ENCODE measurements around the gene KCNJ6. TPM values are rescaled to one million over a fixed set of nuclear protein-coding genes. Genes with fewer than 3 reads are reported as not detected.

Gene KCNJ6
- total RNA-seq, 4 donors from 2014 or later = 0.62 TPM; not detected in 3

DNA sequence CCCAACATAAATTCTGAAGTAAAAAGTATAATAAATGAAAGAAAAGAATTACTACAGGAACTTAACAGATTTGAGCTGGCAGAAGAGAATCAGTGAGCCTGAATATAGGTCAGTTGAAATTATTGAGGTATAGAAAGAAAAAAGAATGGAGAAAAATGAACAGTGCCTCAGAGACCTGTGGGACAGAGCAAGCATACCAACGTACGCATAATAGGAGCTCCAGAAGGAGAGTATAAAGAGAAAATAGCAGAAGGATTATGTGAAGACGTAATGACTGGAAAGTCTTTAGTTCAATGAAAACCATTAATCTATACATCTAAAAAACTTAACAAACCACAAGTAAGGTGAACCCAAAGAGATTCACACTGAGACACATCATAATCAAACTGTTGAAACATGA is 287.9 kb downstream of the KCNJ6 start:
- H3K27me3 ChIP-seq = no peaks in the 10 kb centered on the region
- no peaks in the 10 kb centered on the region for H3K4me1 ChIP-seq
- H3K27ac ChIP-seq = no peak overlapping the region
- H3K36me3 ChIP-seq = no peaks in the 10 kb centered on the region
- H3K9me3 ChIP-seq = no peaks in the 10 kb centered on the region
- H3K4me3 ChIP-seq = no peak overlapping the region
- TF ChIP-seq POLR2A (IDR thresholded peaks at IDR 0.05) = no peak
- intact Hi-C loops (cut with DNase I; ENCODE audit: low total_unique reads) = no loop called here
- DNase-seq = no peak

DNA sequence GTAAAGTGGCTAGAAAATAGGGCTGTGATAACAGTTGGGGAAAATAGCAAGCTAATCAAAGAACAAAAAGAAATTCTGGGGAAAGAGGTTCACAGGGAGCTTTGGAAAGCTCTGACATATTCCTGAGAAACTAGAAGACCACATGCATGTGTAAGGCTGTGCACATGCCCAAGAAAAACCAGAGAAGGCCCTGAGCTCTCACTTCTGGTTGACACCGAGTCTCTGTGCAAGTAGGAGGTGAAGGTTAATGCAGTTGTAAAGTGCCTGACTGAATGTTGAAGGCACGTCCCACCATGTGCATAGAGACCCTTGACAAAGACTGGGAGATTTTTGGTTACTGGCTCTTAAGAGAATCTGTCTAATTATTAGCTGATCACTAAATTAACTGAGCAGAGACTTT is 288.7 kb downstream of the KCNJ6 start:
- Histone ChIP-seq H3K9me3 (no peaks in the 10 kb centered on the region), H3K27me3 (no peaks in the 10 kb centered on the region), H3K4me3 (no peak overlapping the region), H3K27ac (no peak overlapping the region), H3K4me1 (no peaks in the 10 kb centered on the region), H3K36me3 (no peaks in the 10 kb centered on the region)
- DNase-seq = no peak
- no peak for TF ChIP-seq POLR2A (IDR thresholded peaks at IDR 0.05)
- no peak for TF ChIP-seq CTCF (IDR thresholded peaks at IDR 0.05)
- intact Hi-C loops (cut with DNase I; ENCODE audit: low total_unique reads) = no loop called here

DNA sequence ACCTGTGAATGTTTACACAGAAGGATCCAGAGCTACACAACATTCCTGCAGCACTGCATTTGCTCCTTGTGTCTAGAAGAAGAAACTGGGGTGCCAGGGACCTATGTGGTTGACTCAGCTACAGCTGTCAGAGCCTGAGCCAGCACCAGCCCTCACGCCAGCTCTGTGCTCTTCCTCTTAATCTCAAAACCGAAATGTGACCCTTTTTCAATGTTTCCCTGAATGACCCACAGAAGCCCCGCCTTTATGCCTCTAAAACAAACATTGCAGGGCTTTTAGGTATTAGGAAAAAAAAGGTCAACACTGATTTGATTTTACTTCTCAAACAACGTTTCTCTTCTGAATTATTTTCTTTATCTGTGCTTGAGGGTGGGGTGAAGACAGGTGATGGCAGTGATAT is 289.2 kb downstream of the KCNJ6 start:
- intact Hi-C loops (cut with DNase I; ENCODE audit: low total_unique reads) = no loop called here
- Histone ChIP-seq H3K4me3 (no peak overlapping the region), H3K27ac (no peak overlapping the region), H3K9me3 (no peaks in the 10 kb centered on the region), H3K4me1 (no peaks in the 10 kb centered on the region), H3K27me3 (no peaks in the 10 kb centered on the region), H3K36me3 (no peaks in the 10 kb centered on the region)
- TF ChIP-seq POLR2A (IDR thresholded peaks at IDR 0.05) (no peak), CTCF (IDR thresholded peaks at IDR 0.05) (no peak)
- DNase-seq = no peak

DNA sequence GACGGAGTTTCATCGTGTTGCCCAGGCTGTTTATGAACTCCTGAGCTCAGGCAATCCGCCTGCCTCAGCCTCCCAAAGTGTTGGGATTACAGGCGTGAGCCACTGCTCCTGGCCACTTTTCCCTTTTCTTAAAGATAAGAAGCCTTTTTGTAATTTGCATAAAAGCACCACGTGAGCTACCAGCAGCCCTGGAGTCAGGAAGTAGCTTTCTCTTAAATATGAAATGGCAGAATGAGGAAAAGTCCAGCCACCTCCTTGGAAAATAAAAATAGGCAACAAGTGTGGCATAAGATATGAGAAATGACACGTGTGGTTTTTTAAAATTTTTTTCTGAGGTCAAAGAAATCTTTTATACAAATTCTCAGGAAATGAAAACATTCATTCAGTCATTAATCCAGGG is 289.9 kb downstream of the KCNJ6 start:
- Histone ChIP-seq H3K36me3 (no peaks in the 10 kb centered on the region), H3K27ac (no peak overlapping the region), H3K4me3 (no peak overlapping the region), H3K9me3 (no peaks in the 10 kb centered on the region), H3K27me3 (no peaks in the 10 kb centered on the region), H3K4me1 (no peaks in the 10 kb centered on the region)
- DNase-seq = no peak
- TF ChIP-seq POLR2A (IDR thresholded peaks at IDR 0.05) (no peak), CTCF (IDR thresholded peaks at IDR 0.05) (no peak)
- intact Hi-C loops (cut with DNase I; ENCODE audit: low total_unique reads) = no loop called here

- Histone ChIP-seq H3K9me3 (no peaks in the 10 kb centered on the region), H3K27me3 (no peaks in the 10 kb centered on the region), H3K4me3 (no peak overlapping the region), H3K4me1 (peaks cover 0 to 7% of the 10 kb centered on the region in 2 donors), H3K36me3 (no peaks in the 10 kb centered on the region), H3K27ac (no peak overlapping the region)
- intact Hi-C loops (cut with DNase I; ENCODE audit: low total_unique reads) = no loop called here
- TF ChIP-seq POLR2A (IDR thresholded peaks at IDR 0.05) = no peak
- TF ChIP-seq CTCF (IDR thresholded peaks at IDR 0.05) = no peak
- DNase-seq = no peak
Measured at GRCh38 chr21:37623689-37624088, 292.6 kb downstream of the KCNJ6 start.

DNA sequence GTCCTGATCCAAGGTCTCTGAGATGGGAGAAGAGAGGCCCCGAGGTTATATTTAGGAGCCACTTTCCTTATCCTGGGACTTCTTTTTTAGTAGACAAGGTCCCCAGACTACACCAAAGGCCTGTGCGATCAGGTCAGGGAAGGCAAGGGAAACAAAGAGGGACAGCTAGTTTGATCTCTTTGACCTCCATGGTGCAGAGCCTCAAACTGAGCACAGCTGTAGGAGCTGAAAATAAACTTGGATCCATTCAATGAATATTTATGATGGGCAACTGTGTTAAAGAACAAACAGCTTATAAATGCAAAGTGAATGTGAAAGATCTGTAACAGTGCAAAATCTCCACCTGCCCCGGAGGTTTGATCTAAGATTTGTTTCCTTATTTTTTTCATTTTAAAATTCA is 293.1 kb downstream of the KCNJ6 start:
- Histone ChIP-seq H3K4me1 (peaks cover 0 to 7% of the 10 kb centered on the region in 2 donors), H3K4me3 (no peak overlapping the region), H3K27me3 (no peaks in the 10 kb centered on the region), H3K9me3 (no peaks in the 10 kb centered on the region), H3K36me3 (no peaks in the 10 kb centered on the region), H3K27ac (no peak overlapping the region)
- intact Hi-C loops (cut with DNase I; ENCODE audit: low total_unique reads) = no loop called here
- TF ChIP-seq POLR2A (IDR thresholded peaks at IDR 0.05) (no peak), CTCF (IDR thresholded peaks at IDR 0.05) (no peak)
- DNase-seq = no peak

Measured in uterus (tissue), 4 donors.